Natural killer cell (primary cell): ENCODE data around the gene ZNF618. TPM values are rescaled to one million over a fixed set of nuclear protein-coding genes. Genes with fewer than 3 reads are reported as not detected.

ENCODE experiments used
- ATAC-seq, 3 donors: fragments of 150-1000 bp in 2 of 3; fragments of 200-7000 bp in 1 of 3; cut with Tn5 transposase; 1 replicate in 1 of 3; 2 replicates in 2 of 3; pipeline ENCODE4 v1.10.0; 2021; ENCODE audit warnings: mild to moderate bottlenecking in 2 of 3, moderate library complexity in 2 of 3
- DNase-seq, 2 donors: peaks; one replicate each; pipeline versions ENCODE4 v3.0.0 to v3.0.0-alpha.2; 2013 to 2021; ENCODE audit warnings: mixed read lengths in 1 of 2
- H3K27ac ChIP-seq: one replicate; pipeline ENCODE4 v1.5.1; 2013; ENCODE audit warnings: mild to moderate bottlenecking, low read length
- H3K27me3 ChIP-seq: one replicate; pipeline ENCODE4 v1.6.1; 2013; ENCODE audit warnings: low read length; ENCODE audit not compliant: control insufficient read depth, insufficient read depth
- H3K36me3 ChIP-seq: one replicate; pipeline ENCODE4 v1.6.1; 2013; ENCODE audit warnings: low read length; ENCODE audit not compliant: control insufficient read depth, insufficient read depth
- H3K4me1 ChIP-seq: one replicate; pipeline ENCODE4 v1.6.1; 2013; ENCODE audit warnings: low read length; ENCODE audit not compliant: control insufficient read depth, insufficient read depth
- H3K4me3 ChIP-seq: one replicate; pipeline ENCODE4 v1.5.1; 2013; ENCODE audit warnings: low read length
- H3K9me3 ChIP-seq: one replicate; pipeline ENCODE4 v1.6.1; 2013; ENCODE audit warnings: low read length; ENCODE audit not compliant: control insufficient read depth, insufficient read depth
- H3K27ac Mint-ChIP-seq, 2 donors: one replicate each; pipeline ENCODE4 v1.8.0; 2022; ENCODE audit warnings: mild to moderate bottlenecking in 2 of 2, mixed read lengths in 2 of 2, moderate library complexity in 1 of 2
- H3K27me3 Mint-ChIP-seq, 2 donors: one replicate each; pipeline ENCODE4 v1.8.0; 2022; ENCODE audit warnings: low read depth in 2 of 2, mixed read lengths in 2 of 2
- H3K36me3 Mint-ChIP-seq: one replicate; pipeline ENCODE4 v1.8.0; 2022; ENCODE audit warnings: mixed read lengths
- H3K4me1 Mint-ChIP-seq, 2 donors: one replicate each; pipeline ENCODE4 v1.8.0; 2022; ENCODE audit warnings: mixed read lengths in 2 of 2
- H3K4me3 Mint-ChIP-seq: one replicate; pipeline ENCODE4 v1.8.0; 2022; ENCODE audit warnings: mild to moderate bottlenecking, moderate library complexity, mixed read lengths
- H3K9me3 Mint-ChIP-seq, 2 donors: one replicate each; pipeline ENCODE4 v1.8.0; 2022; ENCODE audit warnings: mixed read lengths in 2 of 2
- CTCF ChIP-seq: fragments of 200-600 bp; IDR thresholded peaks from one replicate; pipeline ENCODE4 v1.8.0; 2022; ENCODE audit warnings: antibody characterized with exemption
- WGBS: methylation state at CpG from one replicate; pipeline ENCODE4 v1.1.7; 2013; ENCODE audit warnings: missing lambda C conversion rate; ENCODE audit not compliant: insufficient coverage; 5-methylcytosine and 5-hydroxymethylcytosine counted together
- intact Hi-C: fragments of 100-400 bp; cut with micrococcal nuclease; formaldehyde crosslinking; loops from one replicate; pipeline ENCODE4 v1.14.2; 2022
- total RNA-seq, 4 donors: library from RNA; stranded (reverse); fragments of 120-200 nt in 1 of 4; gene quantifications; one replicate each; pipeline versions ENCODE4 v1.2.3 to v1.2.4, GENCODE V29; 2013 to 2022

ZNF618 gene
- total RNA-seq, 3 donors from 2014 or later (not counting 1 experiment from before 2014, with no cell fraction given) = 9.2 to 10.7 (median 10.0) TPM

DNA sequence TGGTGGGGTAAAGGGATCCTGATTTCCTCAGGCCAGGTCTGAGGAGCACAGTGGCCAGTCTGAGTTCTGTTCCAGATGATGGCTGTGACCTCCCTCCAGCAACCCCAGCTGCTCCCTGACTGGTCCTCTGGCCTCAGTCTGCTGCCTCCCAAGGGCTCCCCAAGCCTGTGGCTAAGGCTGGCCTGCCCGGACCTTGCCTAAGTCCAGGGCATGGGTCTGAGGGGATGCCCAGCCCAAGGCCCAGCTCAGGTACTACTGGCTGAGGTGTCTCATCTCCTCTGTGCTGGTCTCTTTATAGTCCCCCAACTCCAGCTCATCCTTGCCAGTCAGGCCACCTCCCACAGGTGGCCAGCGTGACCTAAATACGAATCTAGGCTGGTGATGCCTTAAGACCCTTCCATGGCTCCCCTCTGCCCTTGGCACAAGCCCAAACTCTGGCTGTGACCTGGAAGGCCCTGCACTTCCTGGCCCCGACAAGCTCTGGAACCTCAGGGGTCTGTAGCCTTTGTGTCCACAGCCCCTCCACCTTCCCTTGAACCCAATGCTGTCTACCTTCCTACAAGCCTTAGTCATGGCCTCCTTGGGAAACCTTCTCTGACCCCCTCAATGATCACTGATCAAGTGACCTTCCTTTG lies 213.2 kb downstream of the ZNF618 start:
- DNase-seq (no peak), ATAC-seq (no peak)
- no peak overlapping the region for H3K4me3 Mint-ChIP-seq
- no peaks in the 10 kb centered on the region for H3K9me3 Mint-ChIP-seq
- intact Hi-C loops = no loop called here
- no peak for TF ChIP-seq CTCF
- no peaks in the 10 kb centered on the region for H3K36me3 ChIP-seq
- no peaks in the 10 kb centered on the region for H3K27me3 ChIP-seq
- WGBS = 84% methylated on average over 4 of the region's 4 CpGs
- H3K4me3 ChIP-seq = no peak overlapping the region
- no peak overlapping the region for H3K27ac ChIP-seq
- H3K4me1 ChIP-seq = no peaks in the 10 kb centered on the region
- H3K4me1 Mint-ChIP-seq = no peaks in the 10 kb centered on the region
- no peaks in the 10 kb centered on the region for H3K36me3 Mint-ChIP-seq
- H3K27ac Mint-ChIP-seq = no peak overlapping the region
- H3K9me3 ChIP-seq = no peaks in the 10 kb centered on the region
- peaks cover 0 to 4% of the 10 kb centered on the region in 2 donors for H3K27me3 Mint-ChIP-seq

DNA sequence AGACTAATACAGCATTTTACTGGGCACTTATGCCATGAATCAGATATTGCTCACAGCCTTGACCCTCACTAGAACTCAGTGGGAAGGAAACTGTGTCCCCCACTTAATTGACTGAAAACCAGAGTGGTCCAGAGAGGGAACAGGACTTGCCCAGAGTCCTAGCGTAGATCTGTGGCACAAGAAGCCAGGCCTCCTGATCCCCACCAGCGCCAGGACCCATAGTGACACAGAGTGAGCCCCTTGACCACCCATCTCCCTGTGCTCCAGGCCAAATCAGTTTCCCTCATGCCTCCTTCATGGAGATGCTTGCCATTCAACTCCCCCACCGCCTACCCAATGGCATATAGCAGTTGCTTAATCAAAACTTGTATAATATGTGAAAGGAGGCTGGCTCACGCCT lies 214.7 kb downstream of the ZNF618 start:
- Histone ChIP-seq H3K9me3 (no peaks in the 10 kb centered on the region), H3K4me1 (no peaks in the 10 kb centered on the region), H3K27ac (no peak overlapping the region), H3K27me3 (no peaks in the 10 kb centered on the region), H3K4me3 (no peak overlapping the region), H3K36me3 (no peaks in the 10 kb centered on the region)
- Mint-ChIP-seq H3K36me3 (no peaks in the 10 kb centered on the region), H3K4me3 (no peak overlapping the region), H3K27me3 (peaks cover under 1 to 6% of the 10 kb centered on the region in 2 donors), H3K27ac (no peak overlapping the region), H3K9me3 (no peaks in the 10 kb centered on the region), H3K4me1 (no peaks in the 10 kb centered on the region)
- DNase-seq (no peak), ATAC-seq (no peak)
- 91% methylated on average over 3 of the region's 4 CpGs for WGBS
- no peak for TF ChIP-seq CTCF
- intact Hi-C loops = no loop called here

DNA sequence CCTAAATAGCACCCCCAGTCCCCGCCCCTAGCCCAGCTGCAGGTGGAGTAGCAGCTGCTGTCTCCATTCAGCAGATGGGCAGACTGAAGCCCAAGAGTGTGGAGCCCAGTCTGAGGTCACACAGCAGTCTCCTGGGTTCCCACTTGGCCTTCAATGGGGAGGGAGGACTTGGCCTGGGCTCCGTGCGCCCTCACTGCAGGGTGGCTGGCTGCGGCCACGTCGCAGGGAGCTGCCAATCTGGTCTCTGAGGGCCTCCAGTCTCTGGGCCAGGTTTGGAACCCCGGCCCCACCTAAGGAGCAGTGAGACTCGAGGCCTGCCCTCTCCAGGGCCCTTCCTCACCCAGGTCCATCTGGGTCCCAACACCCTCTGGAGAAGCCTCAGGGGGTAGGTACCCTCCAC lies 215.6 kb downstream of the ZNF618 start:
- Histone ChIP-seq H3K9me3 (no peaks in the 10 kb centered on the region), H3K27me3 (no peaks in the 10 kb centered on the region), H3K4me1 (no peaks in the 10 kb centered on the region), H3K27ac (no peak overlapping the region), H3K4me3 (no peak overlapping the region), H3K36me3 (no peaks in the 10 kb centered on the region)
- Mint-ChIP-seq H3K36me3 (no peaks in the 10 kb centered on the region), H3K27me3 (peaks cover 9 to 13% of the 10 kb centered on the region in 2 donors), H3K4me1 (no peaks in the 10 kb centered on the region), H3K27ac (no peak overlapping the region), H3K4me3 (no peak overlapping the region), H3K9me3 (no peaks in the 10 kb centered on the region)
- no peak for TF ChIP-seq CTCF
- ATAC-seq (no peak), DNase-seq (no peak)
- WGBS = 88% methylated on average over 8 of the region's 8 CpGs
- intact Hi-C loops = no loop called here

GRCh38 chr9:114092336-114092735 lies 216.2 kb downstream of the ZNF618 start:
- no peaks in the 10 kb centered on the region for H3K4me1 ChIP-seq
- H3K36me3 ChIP-seq = no peaks in the 10 kb centered on the region
- no peak for TF ChIP-seq CTCF
- H3K27me3 ChIP-seq = no peaks in the 10 kb centered on the region
- Mint-ChIP-seq H3K4me1 (no peaks in the 10 kb centered on the region), H3K27ac (no peak overlapping the region), H3K36me3 (no peaks in the 10 kb centered on the region), H3K27me3 (peaks cover 12 to 15% of the 10 kb centered on the region in 2 donors), H3K9me3 (no peaks in the 10 kb centered on the region), H3K4me3 (no peak overlapping the region)
- intact Hi-C loops = no loop called here
- no peak overlapping the region for H3K27ac ChIP-seq
- ATAC-seq = no peak
- no peak overlapping the region for H3K4me3 ChIP-seq
- 89% methylated on average over 2 of the region's 4 CpGs for WGBS
- no peaks in the 10 kb centered on the region for H3K9me3 ChIP-seq
- no peak for DNase-seq
